Activated B cell treated with CpG ODN at 0.5 μM for 24 hours (primary cell): ENCODE results near the gene SLC25A19. TPM values are rescaled to one million over a fixed set of nuclear protein-coding genes. Genes with fewer than 3 reads are reported as not detected.

Experiments
- ATAC-seq: fragments of 200-7000 bp; cut with Tn5 transposase; one replicate; pipeline ENCODE4 v1.10.0; 2021; ENCODE audit warnings: low read depth, mild to moderate bottlenecking, moderate library complexity
- CTCF ChIA-PET: fragments of 350-600 bp; sonication (Branson Sonifier 250); formaldehyde crosslinking; loops from one replicate; lab custom pipeline; 2021; ENCODE audit warnings: antibody characterized with exemption; lab: Charles Lee
- POLR2A ChIA-PET: fragments of 350-600 bp; sonication (Branson Sonifier 250); formaldehyde crosslinking; loops from one replicate; lab custom pipeline; 2021; ENCODE audit warnings: antibody characterized with exemption; lab: Charles Lee
- DNase-seq: peaks from one replicate; pipeline ENCODE4 v3.0.0; 2022
- H3K27ac Mint-ChIP-seq: one replicate; pipeline ENCODE4 v1.8.0; 2020; ENCODE audit warnings: mixed read lengths
- H3K27me3 Mint-ChIP-seq: one replicate; pipeline ENCODE4 v1.8.0; 2021; ENCODE audit warnings: mixed read lengths
- H3K36me3 Mint-ChIP-seq: one replicate; pipeline ENCODE4 v1.8.0; 2021; ENCODE audit warnings: low read depth, mixed read lengths
- H3K4me1 Mint-ChIP-seq: one replicate; pipeline ENCODE4 v1.8.0; 2021; ENCODE audit warnings: mixed read lengths
- H3K4me3 Mint-ChIP-seq: one replicate; pipeline ENCODE4 v1.8.0; 2020; ENCODE audit warnings: mild to moderate bottlenecking, mixed read lengths
- H3K9me3 Mint-ChIP-seq: one replicate; pipeline ENCODE4 v1.8.0; 2020; ENCODE audit warnings: mixed read lengths
- intact Hi-C: fragments of 100-400 bp; cut with micrococcal nuclease; formaldehyde crosslinking; loops from one replicate; pipeline ENCODE4 v1.15.1; 2024
- total RNA-seq: library from RNA; stranded (reverse); gene quantifications from 2 replicates; pipeline ENCODE4 v1.2.3, GENCODE V29; 2022
- TF ChIP-seq, protein P1 (sequence below): fragments of 200-600 bp; IDR thresholded peaks from one replicate; pipeline ENCODE4 v1.8.0; 2022; ENCODE audit warnings: antibody characterized with exemption, mild to moderate bottlenecking

SLC25A19 gene
- total RNA-seq: 87.6 and 96.7 TPM in 2 replicates

DNA sequence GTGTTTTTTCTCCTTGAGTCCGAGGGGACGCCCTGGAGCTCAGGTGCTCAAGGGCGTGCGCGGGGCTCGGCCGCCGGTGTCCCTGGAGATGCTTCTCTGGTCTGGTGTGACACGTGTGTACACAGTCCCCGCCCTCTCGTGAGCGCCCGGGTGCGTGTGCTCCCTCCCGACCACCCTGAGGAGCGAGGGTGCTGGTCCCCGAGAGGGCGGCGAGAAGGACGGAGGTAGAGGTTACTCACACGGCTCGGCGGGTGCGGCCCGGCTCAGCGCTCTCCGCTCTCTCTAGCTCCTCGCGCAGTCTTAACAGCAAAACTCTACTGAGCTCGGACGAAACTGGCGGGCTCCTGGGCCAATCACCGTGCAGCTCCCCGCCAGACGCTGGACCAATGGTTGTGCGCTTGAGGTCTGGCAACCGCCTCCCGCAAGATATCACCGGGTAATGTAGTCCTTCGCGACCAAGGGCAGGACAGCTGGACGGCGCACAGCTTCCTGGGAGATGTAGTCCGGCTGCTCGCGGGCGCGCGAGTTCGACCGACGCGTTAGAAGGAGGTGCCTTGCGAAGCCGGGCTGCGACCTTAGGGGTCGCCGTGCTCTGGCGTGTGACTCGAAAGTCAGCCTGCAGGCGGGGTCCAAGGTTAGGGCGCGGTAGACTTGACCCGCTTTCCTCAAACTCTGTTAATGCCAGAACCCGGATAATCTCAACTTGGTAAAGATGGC, at the start of gene SLC25A19:
SLC25A19 (minus strand) TSS at position 319 of the 717 bp plus-strand sequence. CDS start 2,669 bp downstream, outside the sequence.
- POLR2A ChIA-PET: interaction anchor here (0.5 to 17.5 kb wide), 55 partner anchors 9 to 496 kb away, joined by 3 to 1048 read pairs (median 5); partner anchors contain the start of genes CDR2L, FDXR, GALK1 and GGA3
- H3K9me3 Mint-ChIP-seq: no peaks in the 10 kb centered on the region
- TF ChIP-seq, protein P1, sequence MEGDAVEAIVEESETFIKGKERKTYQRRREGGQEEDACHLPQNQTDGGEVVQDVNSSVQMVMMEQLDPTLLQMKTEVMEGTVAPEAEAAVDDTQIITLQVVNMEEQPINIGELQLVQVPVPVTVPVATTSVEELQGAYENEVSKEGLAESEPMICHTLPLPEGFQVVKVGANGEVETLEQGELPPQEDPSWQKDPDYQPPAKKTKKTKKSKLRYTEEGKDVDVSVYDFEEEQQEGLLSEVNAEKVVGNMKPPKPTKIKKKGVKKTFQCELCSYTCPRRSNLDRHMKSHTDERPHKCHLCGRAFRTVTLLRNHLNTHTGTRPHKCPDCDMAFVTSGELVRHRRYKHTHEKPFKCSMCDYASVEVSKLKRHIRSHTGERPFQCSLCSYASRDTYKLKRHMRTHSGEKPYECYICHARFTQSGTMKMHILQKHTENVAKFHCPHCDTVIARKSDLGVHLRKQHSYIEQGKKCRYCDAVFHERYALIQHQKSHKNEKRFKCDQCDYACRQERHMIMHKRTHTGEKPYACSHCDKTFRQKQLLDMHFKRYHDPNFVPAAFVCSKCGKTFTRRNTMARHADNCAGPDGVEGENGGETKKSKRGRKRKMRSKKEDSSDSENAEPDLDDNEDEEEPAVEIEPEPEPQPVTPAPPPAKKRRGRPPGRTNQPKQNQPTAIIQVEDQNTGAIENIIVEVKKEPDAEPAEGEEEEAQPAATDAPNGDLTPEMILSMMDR: no peak
- peak within 1 kb of the TSS; percentile 94 for H3K4me3 Mint-ChIP-seq
- peak; percentile 86 for DNase-seq
- intact Hi-C loops: loop anchor here (1.0 to 2.0 kb wide), 12 partner anchors 8 to 378 kb away; partner anchors contain the start of genes GGA3, GRB2, MIF4GD and MRPS7
- CTCF ChIA-PET: interaction anchor here (0.6 to 4.9 kb wide), 31 partner anchors 9 to 1096 kb away, joined by 3 to 49 read pairs (median 5); partner anchors contain the start of genes GGA3, GRB2, MIF4GD and MRPS7
- ATAC-seq: peak; percentile 86
- peaks cover 37% of the 10 kb centered on the region for H3K36me3 Mint-ChIP-seq
- no peaks in the 10 kb centered on the region for H3K27me3 Mint-ChIP-seq
- peak within 1 kb of the TSS; percentile 100 for H3K27ac Mint-ChIP-seq
- H3K4me1 Mint-ChIP-seq: peaks cover 52% of the 10 kb centered on the region

DNA sequence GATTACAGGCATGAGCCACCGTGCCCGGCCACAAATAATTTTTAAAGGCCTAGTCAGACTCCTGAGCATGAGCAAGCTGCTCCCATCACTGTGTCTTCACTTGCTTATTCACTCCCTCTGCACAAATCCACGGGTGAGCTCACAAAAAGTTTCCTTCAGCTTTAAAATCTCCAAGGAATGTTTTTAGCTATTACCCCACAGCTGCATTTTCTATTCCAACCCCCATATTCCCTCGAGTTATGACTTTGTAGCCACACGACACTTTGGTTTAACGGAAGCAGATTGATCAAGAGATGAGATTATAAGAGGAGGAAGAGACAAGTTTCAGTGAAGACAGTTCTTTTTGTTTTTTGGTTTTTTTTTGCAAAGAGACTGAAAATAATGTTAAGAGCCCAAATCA, 49.1 kb upstream of the SLC25A19 start:
- intact Hi-C loops: no loop called here

GRCh38 chr17:75335315-75335714, 46.1 kb upstream of the SLC25A19 start:
- intact Hi-C loops: no loop called here
- TF ChIP-seq, protein P1: no peak

More for the DNA sequence above, 49.1 kb upstream of the SLC25A19 start:
- Mint-ChIP-seq H3K36me3 (peaks cover 28% of the 10 kb centered on the region), H3K4me3 (peak overlapping the region; percentile 62), H3K27ac (peak overlapping the region; percentile 84), H3K27me3 (no peaks in the 10 kb centered on the region), H3K9me3 (no peaks in the 10 kb centered on the region), H3K4me1 (peaks cover 89% of the 10 kb centered on the region)
- POLR2A ChIA-PET: interaction anchor here (0.6 to 2.3 kb wide), 14 partner anchors 12 to 77 kb away, joined by 3 to 15 read pairs (median 6); partner anchors contain the start of genes GGA3, GRB2, MIF4GD and MRPS7
- TF ChIP-seq, protein P1: no peak
- ATAC-seq (peak; percentile 19), DNase-seq (no peak)
- CTCF ChIA-PET: interaction anchor here (0.9 to 3.9 kb wide), 5 partner anchors 12 to 68 kb away, joined by 3 to 15 read pairs (median 3); partner anchors contain the start of genes MIF4GD and SLC25A19

DNA sequence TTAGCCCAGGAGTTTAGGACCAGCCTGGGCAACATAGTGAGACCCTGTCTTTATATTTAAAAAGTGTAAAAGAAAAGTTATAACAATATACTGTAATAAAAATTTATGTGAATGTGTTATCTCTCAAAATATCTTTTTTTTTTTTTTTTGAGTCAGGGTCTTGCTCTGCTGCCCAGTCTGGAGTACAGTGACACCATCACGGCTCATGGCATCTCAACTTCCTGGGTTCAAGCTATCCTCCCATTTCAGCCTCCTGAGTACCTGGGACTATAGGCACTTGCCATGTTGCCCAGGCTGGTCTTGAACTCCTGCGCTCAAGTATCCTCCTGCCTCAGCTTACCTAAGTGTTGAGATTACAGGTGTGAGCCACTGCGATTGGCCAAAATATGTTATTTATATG, 45.5 kb upstream of the SLC25A19 start:
- Mint-ChIP-seq H3K4me1 (peaks cover 89% of the 10 kb centered on the region), H3K4me3 (no peak overlapping the region), H3K27ac (peak overlapping the region; percentile 39), H3K36me3 (peaks cover 47% of the 10 kb centered on the region), H3K9me3 (no peaks in the 10 kb centered on the region), H3K27me3 (no peaks in the 10 kb centered on the region)
- TF ChIP-seq, protein P1: no peak
- ATAC-seq (no peak), DNase-seq (no peak)
- ChIA-PET CTCF (interaction anchor here (1.0 kb wide), 1 partner anchor 12 kb away, joined by 3 read pairs; no protein-coding TSS in a partner anchor), POLR2A (interaction anchor here (0.7 to 3.3 kb wide), 2 partner anchors 10 to 62 kb away, joined by 5 to 45 read pairs; no protein-coding TSS in a partner anchor)
- intact Hi-C loops: no loop called here

More at GRCh38 chr17:75335315-75335714, 46.1 kb upstream of the SLC25A19 start:
- H3K9me3 Mint-ChIP-seq: no peaks in the 10 kb centered on the region
- DNase-seq (no peak), ATAC-seq (no peak)
- H3K27me3 Mint-ChIP-seq: no peaks in the 10 kb centered on the region
- peaks cover 88% of the 10 kb centered on the region for H3K4me1 Mint-ChIP-seq
- CTCF ChIA-PET: interaction anchor here (1.0 to 3.9 kb wide), 5 partner anchors 12 to 68 kb away, joined by 3 to 15 read pairs (median 3); no protein-coding TSS in a partner anchor
- H3K4me3 Mint-ChIP-seq: no peak overlapping the region
- H3K27ac Mint-ChIP-seq: peak overlapping the region; percentile 39
- POLR2A ChIA-PET: interaction anchor here (0.6 to 3.3 kb wide), 8 partner anchors 10 to 121 kb away, joined by 3 to 45 read pairs (median 4); partner anchors contain the start of gene TMEM94
- peaks cover 48% of the 10 kb centered on the region for H3K36me3 Mint-ChIP-seq
